Esophagus muscularis mucosa (tissue), 4 donors: ENCODE measurements around the gene IL34. TPM values are rescaled to one million over a fixed set of nuclear protein-coding genes. Genes with fewer than 3 reads are reported as not detected.
"Not testable (repeated sequence)": the region's sequence is repeated elsewhere in the genome, so short reads cannot be mapped to it uniquely, and the experiment has no call there.

ENCODE experiments used
- DNase-seq: peaks from one replicate; pipeline ENCODE4 v3.0.0-alpha.2; 2017; ENCODE audit errors: extremely low spot score
- H3K27ac ChIP-seq, 4 donors: fragments of 200-600 bp; sonication (generic); replicated peaks in 1 of 4; 1 replicate in 3 of 4; 2 replicates in 1 of 4; pipeline ENCODE4 v1.5.1; 2016 to 2019; ENCODE audit warnings: mild to moderate bottlenecking in 1 of 4
- H3K27me3 ChIP-seq, 4 donors: fragments of 200-600 bp; sonication (generic); one replicate each; pipeline versions ENCODE4 v1.5.1 to v1.6.0; 2016 to 2019
- H3K36me3 ChIP-seq, 4 donors: fragments of 200-600 bp; sonication (generic); one replicate each; pipeline ENCODE4 v1.5.1; 2016 to 2019
- H3K4me1 ChIP-seq, 4 donors: fragments of 200-600 bp; sonication (generic); one replicate each; pipeline ENCODE4 v1.5.1; 2016 to 2019
- H3K4me3 ChIP-seq, 4 donors: fragments of 200-600 bp; sonication (generic); 1 replicate in 2 of 4; 2 replicates in 2 of 4; pipeline ENCODE4 v1.5.1; 2016 to 2019; ENCODE audit warnings: mild to moderate bottlenecking in 4 of 4, moderate library complexity in 1 of 4
- H3K9me3 ChIP-seq, 4 donors: fragments of 200-600 bp; sonication (generic); 1 replicate in 3 of 4; 2 replicates in 1 of 4; pipeline ENCODE4 v1.5.1; 2016 to 2019
- CTCF ChIP-seq, 3 experiments: fragments of 200-600 bp in 2 of 3; fragments of 450-650 bp in 1 of 3; sonication (generic) in 2 of 3; IDR thresholded peaks; one replicate each; pipeline ENCODE4 v1.5.1; 2017 to 2019; ENCODE audit warnings: antibody characterized with exemption in 3 of 3, mild to moderate bottlenecking in 2 of 3, moderate library complexity in 1 of 3
- EP300 ChIP-seq: sonication (generic); formaldehyde crosslinking; IDR thresholded peaks from one replicate; pipeline ENCODE4 v1.6.1; 2017; ENCODE audit warnings: antibody characterized with exemption
- POLR2A ChIP-seq: fragments of 450-650 bp; IDR thresholded peaks from one replicate; pipeline ENCODE4 v1.6.1; 2017; ENCODE audit warnings: antibody characterized with exemption, moderate library complexity, mild to moderate bottlenecking, low read depth
- POLR2AphosphoS5 ChIP-seq, 2 donors: sonication (generic); formaldehyde crosslinking; IDR thresholded peaks; one replicate each; pipeline ENCODE4 v1.6.1; 2017; ENCODE audit warnings: antibody characterized with exemption in 2 of 2
- WGBS: methylation state at CpG from one replicate; pipeline ENCODE4 v1.1.5; 2018; 5-methylcytosine and 5-hydroxymethylcytosine counted together
- intact Hi-C: fragments of 100-400 bp; cut with DNase I; formaldehyde crosslinking; loops from one replicate; pipeline ENCODE4 v1.15.1; 2023
- total RNA-seq, 4 donors: library from RNA; depleted of rRNA; stranded (reverse); fragments of >200 nt; gene quantifications; one replicate each; pipeline versions ENCODE4 v1.1.0 to v1.2.1, GENCODE V29; 2016

Gene IL34
- total RNA-seq, 4 donors from 2014 or later, result 1.7 to 4.7 (median 3.4) TPM

DNA sequence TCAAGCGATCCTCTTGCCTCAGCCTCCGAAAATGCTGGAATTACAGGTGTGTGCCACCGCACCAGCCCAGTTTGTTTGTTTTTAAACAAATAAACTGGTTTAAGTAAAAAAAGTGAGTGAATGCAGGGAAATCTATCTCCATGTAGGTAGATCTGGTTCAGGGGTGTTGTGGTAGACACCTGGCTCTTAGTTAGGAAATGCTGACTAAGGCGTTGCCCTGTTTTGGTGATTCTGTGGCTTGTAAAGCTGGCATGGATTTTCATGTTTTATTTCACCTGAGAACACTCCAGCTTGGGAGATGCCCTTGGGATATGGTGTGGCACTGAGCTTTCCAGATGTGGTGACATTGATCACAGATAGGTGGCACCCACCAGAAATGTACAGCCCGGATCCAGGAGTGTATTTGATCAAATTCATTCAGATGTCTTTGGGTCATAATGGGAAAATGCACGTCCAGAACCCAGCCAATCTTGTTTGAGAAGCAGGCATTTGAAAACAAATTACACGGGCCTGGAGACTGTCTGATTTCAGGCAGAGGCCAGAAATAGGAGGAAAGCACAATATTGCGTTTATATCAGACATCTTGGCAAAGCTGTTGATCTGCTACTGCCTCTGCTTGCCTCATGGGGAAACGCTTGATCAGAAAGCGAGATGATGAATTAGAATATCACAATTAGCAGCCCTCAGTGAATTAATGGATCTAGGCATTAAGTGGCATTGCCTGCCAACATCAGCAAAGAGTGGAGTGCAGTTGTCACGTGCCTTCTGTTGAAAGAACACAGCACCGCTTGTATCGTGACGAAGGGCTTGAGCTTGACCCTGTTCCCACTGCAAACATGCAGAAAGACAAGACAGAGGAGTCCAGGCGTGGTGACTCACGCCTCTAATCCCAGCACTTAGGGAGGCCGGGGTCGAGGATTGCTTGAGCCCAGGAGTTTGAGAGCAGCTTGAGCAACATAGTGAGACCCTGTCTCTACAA is 7.3 kb upstream of the IL34 start:
- TF ChIP-seq POLR2A (no peak), POLR2AphosphoS5 (IDR thresholded peaks at IDR 0.05) (peak; percentile 12 to 46), CTCF (IDR thresholded peaks at IDR 0.05) (no peak), EP300 (no peak)
- H3K36me3 ChIP-seq, result no peaks in the 10 kb centered on the region
- peak overlapping the region in 1 of 4 donors; percentile 7 for H3K4me3 ChIP-seq
- intact Hi-C loops, result no loop called here
- WGBS, result 65% methylated on average over 17 of the region's 18 CpGs
- H3K27me3 ChIP-seq, result no peaks in the 10 kb centered on the region
- no peak for DNase-seq
- H3K27ac ChIP-seq, result peak overlapping the region in 2 of 4 donors; percentile 19
- no peaks in the 10 kb centered on the region for H3K9me3 ChIP-seq
- peaks cover 4 to 18% (median 12%) of the 10 kb centered on the region in 4 donors for H3K4me1 ChIP-seq

DNA sequence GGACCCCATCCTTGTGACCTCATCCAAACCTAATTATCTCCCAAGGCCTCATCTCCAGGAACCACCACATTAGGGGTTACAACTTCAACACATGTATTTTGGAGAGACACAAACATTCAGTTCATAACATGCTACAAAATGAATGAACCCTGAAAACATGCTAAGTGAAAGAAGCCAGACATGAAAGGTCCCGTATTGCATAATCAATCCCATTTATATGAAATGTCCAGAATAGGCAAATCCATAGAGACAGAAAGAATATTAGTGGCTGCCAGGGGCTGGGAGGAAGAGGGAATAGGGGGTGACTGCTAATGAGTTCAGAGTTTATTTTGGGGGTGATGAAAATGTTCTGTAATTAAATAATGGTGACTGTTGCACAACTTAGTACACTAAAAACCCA is 3.7 kb upstream of the IL34 start:
- intact Hi-C loops, result no loop called here
- H3K4me1 ChIP-seq, result peaks cover 4 to 23% (median 20%) of the 10 kb centered on the region in 4 donors
- no peak overlapping the region for H3K4me3 ChIP-seq
- no peak for DNase-seq
- no peak for TF ChIP-seq EP300
- no peak for TF ChIP-seq POLR2A
- TF ChIP-seq POLR2AphosphoS5 (IDR thresholded peaks at IDR 0.05), result no peak
- no peak for TF ChIP-seq CTCF (IDR thresholded peaks at IDR 0.05)
- no peaks in the 10 kb centered on the region for H3K9me3 ChIP-seq
- no peaks in the 10 kb centered on the region for H3K27me3 ChIP-seq
- no peak overlapping the region for H3K27ac ChIP-seq
- WGBS, result 92% methylated on average over 1 of the region's 1 CpG
- H3K36me3 ChIP-seq, result no peaks in the 10 kb centered on the region

- WGBS, result 91% methylated on average over 7 of the region's 7 CpGs
- H3K4me1 ChIP-seq, result peaks cover 4 to 25% (median 20%) of the 10 kb centered on the region in 4 donors
- H3K27ac ChIP-seq, H3K9me3 ChIP-seq, H3K4me3 ChIP-seq, intact Hi-C loops, DNase-seq, H3K27me3 ChIP-seq, H3K36me3 ChIP-seq: not testable (repeated sequence)
Observed at GRCh38 chr16:70643264-70643663, 3.1 kb upstream of the IL34 start.

- H3K9me3 ChIP-seq, result no peaks in the 10 kb centered on the region
- H3K4me3 ChIP-seq, result no peak overlapping the region
- no peak overlapping the region for H3K27ac ChIP-seq
- H3K4me1 ChIP-seq, result peaks cover 0 to 15% (median 10%) of the 10 kb centered on the region in 4 donors
- WGBS, result 89% methylated on average over 10 of the region's 10 CpGs
- H3K36me3 ChIP-seq, result no peaks in the 10 kb centered on the region
- intact Hi-C loops, result no loop called here
- no peak for DNase-seq
- TF ChIP-seq POLR2AphosphoS5 (IDR thresholded peaks at IDR 0.05), result no peak
- no peak for TF ChIP-seq EP300
- no peak for TF ChIP-seq POLR2A
- no peak for TF ChIP-seq CTCF (IDR thresholded peaks at IDR 0.05)
- no peaks in the 10 kb centered on the region for H3K27me3 ChIP-seq
Observed at GRCh38 chr16:70644763-70645597, 1.4 kb upstream of the IL34 start.
